ENCODE results near the gene GSKIP.

The GSKIP gene

GRCh38 chr14:96417254-96417653, 53.9 kb downstream of the GSKIP start:
- no peak for DNase-seq (ENCODE audit: low read depth, low spot score)

DNA sequence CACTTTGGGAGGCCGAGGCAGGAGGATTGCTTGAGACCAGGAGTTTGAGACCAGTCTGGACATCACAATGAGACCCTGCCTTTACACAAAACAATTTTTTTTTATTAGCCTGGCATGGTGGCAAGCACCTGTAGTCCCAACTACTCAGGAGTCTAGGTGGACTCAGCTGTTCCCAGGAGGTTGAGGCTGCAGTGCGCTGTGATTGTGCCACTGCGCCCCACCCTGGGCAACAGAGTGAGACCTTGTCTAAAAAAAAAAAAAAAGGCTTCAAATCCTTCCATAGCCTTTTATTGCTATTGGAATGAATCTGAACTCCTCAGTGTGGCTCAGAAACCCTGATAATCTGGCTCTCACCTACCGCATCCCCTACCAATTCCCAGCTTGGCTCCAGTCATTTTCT, 54.7 kb downstream of the GSKIP start:
- no peak for DNase-seq (ENCODE audit: low read depth, low spot score)

DNA sequence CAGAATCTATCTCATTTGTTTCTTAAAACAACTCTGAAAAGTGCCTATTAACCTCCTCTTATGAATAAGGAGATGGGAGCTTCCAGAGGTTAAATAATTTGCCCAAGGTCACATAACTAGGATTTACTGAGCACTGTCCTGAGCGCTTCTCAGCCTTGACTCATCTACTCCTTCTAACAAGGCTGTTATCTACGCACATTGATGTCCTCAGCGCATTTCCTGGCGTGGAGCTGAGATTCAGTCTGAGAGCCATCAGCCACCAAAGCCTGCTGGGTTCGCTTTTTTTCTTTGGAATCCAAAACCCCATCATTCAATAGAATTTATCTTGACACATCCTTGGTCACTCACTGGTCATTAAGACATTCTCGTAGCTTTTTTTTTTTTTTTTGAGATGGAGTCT, 57.9 kb downstream of the GSKIP start:
- DNase-seq (ENCODE audit: low read depth, low spot score) = no peak

- DNase-seq (ENCODE audit: low read depth, low spot score) = no peak
These were observed 59.7 kb downstream of the GSKIP start for GRCh38 chr14:96422992-96423391.

DNA sequence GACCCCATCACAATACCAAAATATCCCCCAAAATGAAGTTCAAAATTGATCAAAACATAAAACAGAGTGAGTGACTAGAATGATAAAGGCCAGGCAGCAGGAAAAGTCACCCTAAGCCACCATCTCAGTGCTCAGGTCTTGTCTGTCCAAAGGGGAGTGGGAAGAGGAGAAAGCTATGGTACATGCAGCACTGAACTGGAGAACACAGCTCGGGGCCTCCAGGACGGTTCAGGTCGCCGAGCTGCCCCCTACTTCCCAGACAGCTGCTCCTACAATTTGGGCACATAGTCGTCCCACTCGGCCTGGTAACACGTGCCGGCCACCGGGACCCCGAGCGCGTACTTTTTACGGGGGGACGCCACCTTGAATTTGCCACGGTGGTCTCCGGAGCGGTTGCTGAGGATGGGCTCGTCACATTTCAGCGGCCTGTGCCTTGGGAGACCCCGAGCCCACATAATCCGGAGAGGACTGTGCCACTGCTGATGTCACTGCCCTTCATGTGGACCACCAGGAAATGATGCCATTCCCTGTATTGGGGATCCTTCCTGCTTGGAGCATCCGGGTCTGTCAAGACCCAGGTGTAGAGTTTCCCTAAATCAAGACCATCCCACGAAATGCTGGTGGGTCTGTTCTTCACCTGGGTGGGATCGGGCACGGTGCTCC, 60.3 kb downstream of the GSKIP start:
- DNase-seq (ENCODE audit: low read depth, low spot score) = no peak

- DNase-seq (ENCODE audit: low read depth, low spot score) = no peak
These were observed 61.0 kb downstream of the GSKIP start for GRCh38 chr14:96424109-96424989.

- no peak for DNase-seq (ENCODE audit: low read depth, low spot score)
These were observed 70.7 kb downstream of the GSKIP start for GRCh38 chr14:96434040-96434439.

All from activated CD4-positive, CD25-positive, alpha-beta regulatory T cell treated with anti-CD3 and anti-CD28 coated beads, Interleukin-2, amount 50 U/mL, for 16 hours (primary cell).